Measurements from ENCODE around the gene FAM229A. TPM values are rescaled to one million over a fixed set of nuclear protein-coding genes. Genes with fewer than 3 reads are reported as not detected.

FAM229A gene
- total and polyA plus RNA-seq, 2 of the 8 experiments (the other 6 are each of a cell fraction or from before 2014, with no cell fraction given), result 4.1 to 4.2 TPM

DNA sequence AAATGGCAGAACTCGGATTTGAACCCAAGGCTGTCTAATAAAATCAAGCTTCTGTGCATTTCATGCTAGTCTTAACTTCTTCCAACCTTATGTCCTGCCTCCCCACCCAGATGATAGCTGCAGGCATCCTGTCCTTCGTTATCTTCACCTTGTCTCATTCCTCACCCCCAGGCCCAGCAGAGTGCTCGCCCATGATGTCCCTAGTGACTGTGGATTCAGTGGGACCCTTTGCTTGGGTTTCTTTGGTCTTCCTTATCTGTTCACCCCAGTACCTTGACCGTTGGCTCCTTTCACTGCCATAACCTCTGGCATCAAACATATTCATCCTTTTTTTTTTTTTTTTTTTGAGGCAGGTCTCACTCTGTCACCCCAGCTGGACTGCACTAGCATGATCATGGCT lies 37.6 kb upstream of the FAM229A start:
- no peak overlapping the region for H2AFZ ChIP-seq (ENCODE audit: low read length)
- H4K5ac ChIP-seq (ENCODE audit: insufficient read length, low read depth, low read length), result no peak overlapping the region
- H3K4ac ChIP-seq (replicated peaks; ENCODE audit: insufficient read length, low read depth, low read length), result no peak overlapping the region
- H3K14ac ChIP-seq (ENCODE audit: insufficient read length), result no peak overlapping the region
- no peaks in the 10 kb centered on the region for H3K27me3 ChIP-seq (replicated peaks in 1 of 4; ENCODE audit: control insufficient read depth in 3 of 4, extremely low read depth in 1 of 4, insufficient read depth in 3 of 4, low read length in 3 of 4)
- no peaks in the 10 kb centered on the region; a peak in 2 of 7 replicates for H3K4me1 ChIP-seq (replicated peaks in 1 of 4; ENCODE audit: control insufficient read depth in 3 of 4, insufficient read depth in 4 of 4, low read length in 3 of 4)
- H3K9me3 ChIP-seq (ENCODE audit: insufficient read depth in 2 of 2, low read depth in 1 of 2, low read length in 1 of 2), result no peaks in the 10 kb centered on the region
- ChIA-PET POLR2A (ENCODE audit: partially characterized antibody) (interaction anchor here (0.6 to 1.8 kb wide), 6 partner anchors 64 to 424 kb away, joined by 3 to 4 read pairs (median 3); partner anchors contain the start of genes MARCKSL1, RBBP4 and ZBTB8OS), CTCF (ENCODE audit: partially characterized antibody) (interaction anchor here (0.6 to 4.9 kb wide), 28 partner anchors 8 to 897 kb away, joined by 3 to 56 read pairs (median 4); no protein-coding TSS in a partner anchor)
- H3K18ac ChIP-seq (ENCODE audit: extremely low read depth, low read length), result no peak overlapping the region
- no peak overlapping the region for H3K23ac ChIP-seq (ENCODE audit: insufficient read length)
- H3K79me2 ChIP-seq (ENCODE audit: control insufficient read depth in 1 of 2, insufficient read depth in 2 of 2, low read length in 2 of 2), result no peaks in the 10 kb centered on the region
- DNase-seq (ENCODE audit: low read depth in 1 of 2, low spot score in 2 of 2) (no peak), FAIRE-seq (no peak)
- no peak overlapping the region for H4K91ac ChIP-seq (replicated peaks; ENCODE audit: insufficient read length, low read length)
- H3K79me1 ChIP-seq (ENCODE audit: low read depth, low read length), result no peaks in the 10 kb centered on the region
- no peak overlapping the region for H3K9ac ChIP-seq (replicated peaks in 1 of 4; ENCODE audit: extremely low read depth in 1 of 4, low read depth in 3 of 4, low read length in 3 of 4)
- no peak overlapping the region for H2BK15ac ChIP-seq (ENCODE audit: low read length)
- 81% methylated on average over 4 of the region's 4 CpGs; no CpG with 5 or more reads in 1 of the 2 experiments for WGBS, 2 experiments (ENCODE audit: extremely low coverage in 1 of 2, insufficient coverage in 1 of 2, insufficient read length in 1 of 2, insufficient replicate concordance in 2 of 2, low coverage in 1 of 2, low lambda C conversion rate in 2 of 2, missing lambda C conversion rate in 1 of 2)
- H2AK5ac ChIP-seq (ENCODE audit: low read depth, low read length), result peak overlapping the region; percentile 4; the same call in 1 of the 2 replicates
- H2BK12ac ChIP-seq (ENCODE audit: low read depth, low read length), result no peak overlapping the region
- no peak overlapping the region for H2BK5ac ChIP-seq (ENCODE audit: low read depth, low read length)
- no peak overlapping the region for H3K56ac ChIP-seq (replicated peaks; ENCODE audit: insufficient read length, low read depth, low read length)
- no peak overlapping the region for H2BK20ac ChIP-seq (ENCODE audit: low read length)
- H3K23me2 ChIP-seq (ENCODE audit: low read depth, low read length), result 0 out of 2 replicates have a peak, but pooled peaks cover 3% of the 10 kb centered on the region
- H3K27ac ChIP-seq (ENCODE audit: low read depth, low read length), result no peak overlapping the region
- no peak overlapping the region for H2BK120ac ChIP-seq (replicated peaks; ENCODE audit: low read depth, low read length)
- H3K4me3 ChIP-seq (ENCODE audit: extremely low read depth in 1 of 4, insufficient read depth in 2 of 4, low read depth in 3 of 4, low read length in 4 of 4), result no peak overlapping the region
- H3K36me3 ChIP-seq (ENCODE audit: control insufficient read depth in 2 of 4, insufficient read depth in 4 of 4, low read length in 3 of 4), result no peaks in the 10 kb centered on the region
- H3K4me2 ChIP-seq (ENCODE audit: insufficient read depth in 1 of 2, low read depth in 2 of 2, low read length in 2 of 2), result no peak overlapping the region
- no peaks in the 10 kb centered on the region for H4K20me1 ChIP-seq (replicated peaks in 1 of 2; ENCODE audit: control insufficient read depth in 1 of 2, insufficient read depth in 2 of 2, low read length in 2 of 2)
- no peak overlapping the region for H4K8ac ChIP-seq (ENCODE audit: extremely low read depth, insufficient read depth, low read length)
- TF ChIP-seq SP2 (IDR thresholded peaks at IDR 0.05; ENCODE audit: low read length) (no peak), NRF1 (IDR thresholded peaks at IDR 0.05; ENCODE audit: low read depth, low read length) (no peak), JUND (IDR thresholded peaks at IDR 0.05; ENCODE audit: low read length) (no peak)
